ENCODE measurements around the gene PRELP. TPM values are rescaled to one million over a fixed set of nuclear protein-coding genes. Genes with fewer than 3 reads are reported as not detected.
A peak's percentile ranks its signal among the peaks of the same experiment; 100 is the strongest.
"Not testable (repeated sequence)": the region's sequence is repeated elsewhere in the genome, so short reads cannot be mapped to it uniquely, and the experiment has no call there.

PRELP gene
- total RNA-seq, 1 experiment from 2014 or later: 0.13 TPM

DNA sequence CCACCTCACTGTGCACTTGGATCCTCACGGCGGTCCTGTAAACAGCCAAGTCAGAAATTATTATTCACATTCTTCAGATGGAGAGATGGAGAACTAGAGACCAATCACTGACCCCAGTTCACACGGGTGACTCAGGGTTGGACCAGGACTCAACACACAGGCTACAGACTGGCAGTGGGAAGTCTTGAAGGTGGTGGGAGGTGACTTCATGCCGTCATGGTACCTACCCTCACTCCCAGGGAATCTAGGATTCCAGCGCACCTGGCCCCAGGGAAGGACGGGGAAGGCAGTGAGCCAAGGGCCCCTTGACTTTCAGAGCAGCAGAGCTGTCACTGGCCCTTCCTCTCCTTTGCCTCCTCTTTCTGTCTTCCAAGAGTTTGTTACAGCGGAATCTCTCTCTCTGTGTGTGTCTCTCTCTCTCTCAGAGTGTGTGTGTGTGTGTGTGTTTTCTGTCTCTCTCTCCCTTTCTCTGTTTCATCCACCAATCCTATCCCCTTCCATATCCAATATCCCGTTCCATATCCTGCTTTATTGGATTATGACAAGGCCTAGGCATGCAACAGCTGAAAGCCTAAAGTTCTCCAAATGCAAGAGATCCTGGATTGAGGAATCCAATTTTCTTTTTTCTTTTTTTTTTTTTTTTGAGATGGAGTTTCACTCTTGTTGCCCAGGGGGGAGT is 30.1 kb downstream of the PRELP start:
- no peak for DNase-seq (ENCODE audit: low spot score)

DNA sequence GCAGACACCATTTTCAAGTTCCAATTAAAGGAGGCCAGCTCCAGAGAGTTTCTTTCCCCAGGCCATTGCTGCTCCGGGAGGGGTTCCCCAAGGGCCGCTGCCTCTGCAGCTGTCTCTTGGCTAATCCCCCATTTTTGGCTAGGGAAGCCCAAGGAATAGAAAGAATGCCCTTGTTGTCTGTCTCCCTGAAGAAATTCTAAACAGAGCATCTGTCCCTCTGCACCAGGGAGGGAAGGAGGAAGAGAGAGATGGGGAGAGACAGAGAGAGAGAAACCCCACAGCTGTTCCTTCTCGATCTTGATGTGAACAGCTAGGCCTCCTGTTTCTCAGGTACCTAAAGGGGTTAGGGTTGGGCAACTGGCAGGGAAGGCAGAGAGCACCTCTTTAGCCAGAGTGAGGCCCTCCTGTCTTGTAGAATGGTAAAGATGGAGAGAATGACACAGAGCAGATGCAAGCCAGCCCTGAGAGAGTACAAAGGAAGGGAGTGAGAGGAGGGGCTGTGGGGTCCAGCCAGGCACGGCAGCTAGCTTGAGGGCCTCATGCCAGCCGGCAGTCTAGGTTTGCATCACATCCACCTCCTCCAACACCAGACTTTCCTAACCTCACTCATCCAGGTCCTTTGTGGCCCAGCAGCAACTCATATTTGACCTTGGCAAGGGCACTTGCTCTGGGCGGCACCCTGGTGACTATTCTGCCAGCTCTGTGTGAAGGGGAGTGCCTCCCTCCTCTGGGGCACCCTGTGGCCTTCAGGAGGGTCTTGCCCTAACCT is 31.4 kb downstream of the PRELP start:
- DNase-seq (ENCODE audit: low spot score): no peak

DNA sequence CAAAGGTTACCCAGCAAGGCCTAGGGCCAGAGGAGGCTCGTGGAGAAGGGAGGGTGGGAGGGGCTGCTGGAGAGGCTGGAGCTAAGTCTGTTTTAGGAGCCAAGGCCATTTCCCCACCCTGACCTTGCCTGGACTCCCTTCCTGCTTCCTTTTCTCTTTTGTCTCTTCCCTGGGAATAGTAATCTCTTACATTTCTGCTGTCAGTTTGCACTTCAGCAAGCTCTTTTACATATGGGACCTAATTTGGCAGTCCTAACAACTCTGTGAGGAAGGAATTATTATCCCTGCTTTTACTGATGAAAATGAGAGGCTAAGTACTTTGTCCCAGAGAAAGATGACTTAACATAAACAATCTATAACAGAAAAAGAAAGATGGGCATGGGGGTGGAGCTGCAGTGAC is 32.2 kb downstream of the PRELP start:
- no peak for DNase-seq (ENCODE audit: low spot score)

DNA sequence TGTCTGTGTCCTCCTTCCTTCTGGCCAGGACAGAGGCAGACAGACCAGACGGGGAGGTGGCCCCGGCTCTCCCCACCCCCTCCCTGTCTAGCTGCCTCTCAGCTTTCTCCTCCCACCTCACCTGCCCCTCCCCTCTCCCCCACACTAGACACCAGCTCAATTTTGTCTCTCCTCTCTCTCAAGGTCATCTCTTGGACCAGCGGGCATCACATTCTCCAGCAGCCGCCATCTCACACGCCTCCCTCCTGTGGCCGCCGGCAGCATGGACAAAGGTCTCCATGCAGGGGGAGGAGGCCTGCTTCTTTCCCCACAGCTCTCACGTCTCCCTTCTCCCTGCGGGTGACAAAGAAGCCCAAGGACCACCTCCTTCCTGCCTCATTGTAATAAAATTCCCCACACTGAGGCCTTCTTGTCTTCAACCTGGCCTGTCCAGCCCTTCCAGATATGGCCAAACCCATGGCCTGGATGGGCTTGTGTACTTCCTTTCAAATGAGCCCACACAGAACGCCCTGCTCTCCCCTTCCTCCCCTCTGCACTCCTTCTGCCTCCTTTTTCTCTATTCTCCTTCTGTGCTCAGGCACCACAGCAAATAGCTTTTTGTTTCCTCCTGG is 33.0 kb downstream of the PRELP start:
- DNase-seq (ENCODE audit: low spot score): no peak

DNA sequence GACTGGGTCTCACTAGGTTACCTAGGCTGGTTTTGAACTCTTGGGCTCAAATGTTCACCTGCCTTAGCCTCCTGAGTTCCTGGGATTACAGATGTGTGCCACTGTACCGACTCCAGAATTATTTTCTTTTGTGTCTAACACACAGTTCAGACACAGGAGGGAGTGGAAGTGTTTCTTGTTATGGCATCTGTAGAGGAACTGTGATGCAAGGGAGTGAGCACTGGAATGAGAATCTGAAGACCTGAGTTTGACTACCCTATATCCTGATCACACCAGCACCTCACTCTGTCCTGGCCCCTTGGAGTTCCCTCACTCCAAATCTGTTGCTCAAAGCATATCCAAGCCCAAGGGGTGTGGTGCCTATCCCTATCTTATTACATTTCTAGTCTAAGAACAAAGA is 33.5 kb downstream of the PRELP start:
- no peak for DNase-seq (ENCODE audit: low spot score)

DNA sequence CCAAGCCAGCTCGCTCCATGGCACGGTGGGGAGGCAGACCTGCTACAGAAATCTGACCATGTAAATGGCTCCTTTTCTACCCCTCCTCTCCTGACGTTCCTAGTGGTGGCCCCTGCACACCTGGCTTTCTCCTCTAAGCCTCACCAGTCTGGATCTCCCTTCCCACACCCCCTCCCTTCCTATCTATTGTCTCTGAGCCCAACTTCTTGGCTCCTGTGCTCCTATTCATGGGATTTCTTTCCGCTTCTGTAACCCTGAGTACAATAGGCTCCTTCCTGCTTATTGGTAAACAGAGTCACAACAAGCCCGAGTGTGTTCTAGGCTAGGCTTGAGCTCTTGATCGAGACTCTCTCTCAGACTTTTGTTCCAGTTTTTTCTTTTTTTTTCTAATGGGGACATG is 35.9 kb downstream of the PRELP start:
- no peak for DNase-seq (ENCODE audit: low spot score)

DNA sequence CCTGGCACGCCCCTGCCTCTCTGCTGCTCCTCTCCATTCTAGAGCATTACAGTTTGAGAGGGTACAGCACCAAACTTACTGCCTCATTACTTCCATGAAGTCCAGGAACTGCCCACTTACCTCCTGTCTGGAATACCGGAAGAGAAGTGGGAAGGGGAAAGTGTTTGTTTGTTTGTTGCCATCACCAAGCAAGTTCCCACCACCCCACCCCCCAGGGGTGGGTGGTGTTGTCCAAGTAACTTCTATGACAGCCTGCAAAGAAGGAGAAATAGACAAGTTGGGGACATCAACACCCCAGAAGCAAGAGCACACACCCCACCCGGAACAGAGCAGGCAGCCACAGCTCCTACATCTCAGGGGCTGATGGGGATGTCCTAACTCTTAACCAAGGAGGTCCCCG is 36.3 kb downstream of the PRELP start:
- no peak for DNase-seq (ENCODE audit: low spot score)

DNA sequence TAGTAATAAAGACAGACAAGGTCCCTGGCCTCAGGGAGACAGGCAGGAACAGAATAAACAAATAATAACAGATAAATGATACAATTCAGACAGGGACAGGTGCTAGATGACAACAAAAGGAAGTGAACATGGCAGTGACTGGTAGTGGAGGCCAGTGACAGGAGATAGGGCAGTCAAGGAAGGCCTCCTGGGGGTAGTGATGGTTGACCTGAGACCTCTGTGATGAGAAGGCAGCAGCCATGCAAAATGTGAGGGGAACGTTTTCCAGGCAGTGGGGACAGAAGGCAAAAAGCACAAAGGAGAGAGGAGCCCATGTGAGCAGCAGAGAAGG is 36.9 kb downstream of the PRELP start:
- DNase-seq (ENCODE audit: low spot score): no peak

DNA sequence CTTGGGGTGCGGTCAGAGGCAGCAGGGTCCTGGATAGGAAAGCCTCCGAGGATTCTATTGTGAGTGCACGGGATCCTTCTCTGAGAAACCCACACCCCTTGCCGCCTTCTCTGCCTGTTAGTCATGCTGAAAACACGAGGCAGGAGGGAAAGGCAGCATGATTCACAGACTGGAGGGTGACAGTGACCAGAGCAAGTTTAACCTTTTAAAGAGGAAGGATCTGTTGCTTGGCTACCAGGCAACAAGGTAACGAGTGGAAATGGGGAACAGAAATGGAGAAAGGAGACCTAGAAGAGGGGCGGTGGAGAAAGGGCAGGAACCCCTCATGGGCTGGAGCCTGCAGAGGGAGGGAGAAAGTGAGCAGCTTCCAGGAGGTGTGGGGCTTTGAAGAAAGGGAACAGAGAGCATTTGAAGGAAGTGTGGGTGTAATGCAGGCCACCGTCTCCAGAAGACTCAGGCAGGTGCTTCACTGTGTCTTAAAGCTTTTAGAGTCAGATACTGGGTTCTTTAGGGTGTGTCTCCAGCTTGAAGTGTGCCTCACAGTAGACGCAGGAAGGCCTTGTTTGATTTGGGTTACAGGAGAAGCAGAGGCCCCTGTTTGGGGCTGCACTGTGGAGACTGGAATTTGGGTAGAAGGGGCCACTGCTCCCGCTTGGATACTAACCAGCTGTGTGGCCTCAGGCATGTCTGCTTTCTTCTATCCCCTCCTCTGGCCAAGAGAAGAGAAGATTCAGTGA is 37.4 kb downstream of the PRELP start:
- peak; percentile 57 for DNase-seq (ENCODE audit: low spot score)

DNA sequence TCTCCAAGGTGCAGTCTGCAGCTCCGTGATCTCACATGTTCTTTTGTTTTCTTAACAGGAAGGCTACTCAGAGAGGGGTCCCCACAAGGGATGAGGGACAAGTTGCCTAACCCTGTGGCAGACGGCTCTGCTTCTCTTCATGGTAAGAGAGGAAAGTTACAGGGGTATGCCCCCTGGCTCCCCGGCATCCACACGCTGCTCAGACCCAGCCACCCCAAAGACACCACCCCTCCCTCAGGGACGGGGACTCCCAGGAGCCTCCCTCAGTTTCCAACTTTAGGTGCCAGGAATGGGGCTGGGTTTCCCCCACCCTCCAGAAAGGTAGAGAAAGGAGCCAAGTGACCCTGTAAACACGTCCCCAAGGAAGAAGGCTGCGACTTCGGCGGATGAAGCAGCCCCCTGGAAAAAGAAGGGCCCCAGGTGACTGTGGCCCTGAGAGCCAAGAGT is 38.0 kb downstream of the PRELP start:
- DNase-seq (ENCODE audit: low spot score): no peak

DNA sequence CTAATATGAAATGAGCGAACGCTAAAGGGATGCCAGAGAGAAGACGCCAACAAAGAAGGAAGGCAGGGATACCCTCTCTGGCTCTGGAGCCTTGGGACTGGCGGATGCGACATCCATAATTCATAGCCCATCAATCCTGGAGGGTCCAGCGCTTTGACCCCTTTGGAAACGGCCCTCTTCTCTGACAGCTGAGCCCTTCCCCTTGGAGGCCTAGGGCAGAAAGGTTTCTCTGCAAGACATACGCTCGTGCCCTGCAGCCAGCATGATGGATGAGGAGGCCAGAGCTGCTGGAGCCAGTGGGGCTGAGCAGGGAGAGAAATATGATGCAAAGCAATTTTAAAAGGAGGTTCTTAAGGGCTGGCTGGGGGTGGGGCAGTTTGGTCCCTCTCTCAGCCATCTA is 40.6 kb downstream of the PRELP start:
- DNase-seq (ENCODE audit: low spot score): no peak

DNA sequence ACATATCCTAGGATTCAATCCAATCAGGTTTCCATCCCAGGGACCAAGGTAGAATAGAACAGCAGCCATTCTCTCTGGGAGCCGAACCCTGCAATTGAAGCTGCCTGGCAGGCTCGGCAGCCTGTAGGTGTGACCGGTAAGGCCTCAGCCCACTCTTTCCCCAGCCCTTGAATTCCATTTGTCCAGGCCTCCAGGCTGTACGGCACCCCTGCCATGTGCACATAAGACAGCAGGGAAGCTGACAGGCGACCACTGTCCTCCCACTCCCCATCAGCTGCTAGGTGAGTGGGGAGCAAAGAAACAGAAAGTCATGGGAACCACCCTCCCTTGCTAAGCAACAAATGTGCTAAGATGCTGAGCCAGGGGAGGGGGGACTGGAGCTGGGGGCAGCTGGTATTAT is 41.3 kb downstream of the PRELP start:
- no peak for DNase-seq (ENCODE audit: low spot score)

DNA sequence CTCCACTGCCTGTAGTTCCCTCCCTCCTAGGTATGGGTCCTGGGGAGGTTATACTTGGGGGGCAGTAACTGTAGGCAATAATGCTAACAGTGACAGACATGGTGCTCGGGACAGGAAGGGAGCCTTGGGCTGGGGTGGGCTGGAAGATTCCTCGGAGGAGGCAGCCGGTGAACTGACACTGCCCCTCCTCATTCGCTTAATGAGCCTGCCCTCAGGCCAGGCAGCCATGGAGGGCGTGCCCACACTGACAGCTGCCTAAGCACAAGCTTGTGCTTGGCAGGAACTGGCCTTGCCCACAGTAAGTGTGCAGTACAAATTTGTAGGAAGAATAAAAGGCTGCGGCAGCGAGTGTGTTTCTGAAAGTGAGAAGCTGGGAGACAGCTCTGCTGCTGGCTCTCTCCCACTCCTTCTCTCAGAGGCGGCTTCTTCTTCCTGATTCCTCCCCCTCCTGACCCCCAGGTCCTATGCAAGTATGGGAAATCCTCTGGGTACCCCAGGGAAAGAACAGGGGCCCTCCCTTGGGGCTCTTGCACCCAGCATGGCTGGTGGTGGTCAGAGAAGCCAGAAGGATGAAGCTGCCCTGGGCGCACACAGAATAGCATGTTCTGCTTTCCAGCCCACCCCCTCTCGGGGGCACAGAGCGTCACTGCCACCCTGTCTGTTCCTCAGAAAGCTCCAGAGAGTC is 42.0 kb downstream of the PRELP start:
- no peak for DNase-seq (ENCODE audit: low spot score)

DNA sequence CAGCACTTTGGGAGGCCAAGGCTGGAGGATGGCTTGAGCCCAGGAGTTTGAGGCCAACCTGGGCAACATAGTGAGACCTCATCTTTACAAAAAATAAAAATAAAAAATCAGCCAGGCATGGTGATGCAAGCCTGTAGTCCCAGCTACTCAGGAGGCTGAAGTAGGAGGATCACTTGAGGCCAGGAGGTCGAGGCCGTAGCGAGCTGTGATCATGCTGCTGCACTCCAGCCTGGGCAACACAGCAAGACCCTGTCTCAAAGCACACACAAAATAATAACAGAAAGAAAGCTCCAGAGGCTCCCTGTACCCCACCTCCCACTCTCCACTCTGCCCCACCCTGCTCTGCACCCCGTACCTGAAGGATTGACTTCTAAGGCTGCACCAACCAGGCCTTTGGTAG is 42.5 kb downstream of the PRELP start:
- DNase-seq (ENCODE audit: low spot score): not testable (repeated sequence)

DNA sequence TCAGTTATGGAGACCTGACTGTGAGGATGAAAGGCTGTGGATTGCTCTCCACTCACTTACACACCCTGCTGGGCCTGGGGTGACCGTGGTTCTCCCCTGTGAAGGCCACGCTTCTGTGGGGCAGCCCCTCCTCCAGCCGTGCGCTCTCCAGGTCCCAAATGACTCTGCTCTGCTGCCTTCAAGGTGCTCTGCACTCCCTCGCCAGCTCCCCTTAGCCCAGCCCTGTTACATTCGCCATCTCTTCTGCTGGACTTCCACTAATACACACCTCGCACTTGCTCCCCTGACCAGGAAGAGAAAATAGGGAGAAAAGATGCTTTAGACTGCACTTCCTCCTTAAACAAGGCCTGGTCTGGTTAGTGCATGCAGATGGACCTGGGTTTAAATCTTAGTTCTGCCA is 42.9 kb downstream of the PRELP start:
- no peak for DNase-seq (ENCODE audit: low spot score)

DNA sequence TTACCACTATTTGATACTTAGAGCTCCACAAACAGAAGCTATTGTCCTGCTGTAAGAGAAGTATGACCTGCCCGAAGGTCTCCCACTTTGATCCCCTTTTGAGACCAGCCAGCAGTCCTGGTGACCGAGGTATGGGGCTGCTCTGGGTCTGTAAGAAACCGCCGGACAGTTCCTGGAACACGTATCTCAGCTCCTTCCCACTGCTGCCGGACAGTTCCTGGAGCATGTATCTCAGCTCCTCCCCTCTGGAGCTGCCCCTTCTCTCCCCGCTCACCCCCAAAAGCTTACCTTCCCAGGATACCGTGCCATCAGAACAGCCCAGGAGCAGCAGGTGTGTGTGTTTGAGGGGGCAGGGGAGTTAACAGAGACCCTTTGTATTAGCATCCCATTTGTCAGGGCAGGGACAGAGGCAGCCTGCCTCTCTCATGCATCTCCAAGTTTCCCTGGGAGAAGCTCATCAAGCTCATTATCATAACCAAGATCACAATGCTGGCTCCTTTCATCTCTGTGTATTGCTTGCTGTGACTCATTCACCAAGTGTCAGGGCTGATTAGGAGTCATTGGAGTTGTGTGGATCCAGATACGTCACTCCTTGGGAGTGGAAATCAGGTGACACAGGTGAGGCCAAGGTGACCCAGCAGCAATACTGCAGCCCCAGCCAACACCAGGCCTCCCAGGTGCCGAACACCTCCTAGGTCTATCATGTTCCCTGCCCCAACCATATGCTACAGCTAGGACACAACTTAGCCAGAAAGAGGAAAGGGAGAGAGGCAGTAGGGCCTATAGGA is 43.6 kb downstream of the PRELP start:
- DNase-seq (ENCODE audit: low spot score): peak; percentile 49

DNA sequence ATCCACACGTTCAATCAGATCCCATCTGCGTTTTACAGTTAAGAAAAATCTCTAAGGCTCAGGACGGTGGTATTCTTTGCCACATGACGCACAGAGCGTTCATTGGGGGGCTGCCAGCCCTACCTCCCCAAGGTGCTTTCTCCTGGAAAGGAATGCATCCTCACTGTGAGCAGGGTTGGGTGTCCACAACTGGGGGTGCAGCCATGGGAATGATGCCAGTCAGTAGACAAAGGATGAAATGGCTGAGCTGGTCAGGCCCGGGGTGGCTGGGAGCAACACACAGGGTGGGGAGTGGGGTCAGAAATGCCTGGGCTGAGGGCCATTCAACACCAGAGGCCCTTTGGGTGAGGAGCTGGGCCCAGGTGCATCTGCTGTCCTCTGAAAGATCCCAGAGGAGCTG is 44.3 kb downstream of the PRELP start:
- no peak for DNase-seq (ENCODE audit: low spot score)

DNA sequence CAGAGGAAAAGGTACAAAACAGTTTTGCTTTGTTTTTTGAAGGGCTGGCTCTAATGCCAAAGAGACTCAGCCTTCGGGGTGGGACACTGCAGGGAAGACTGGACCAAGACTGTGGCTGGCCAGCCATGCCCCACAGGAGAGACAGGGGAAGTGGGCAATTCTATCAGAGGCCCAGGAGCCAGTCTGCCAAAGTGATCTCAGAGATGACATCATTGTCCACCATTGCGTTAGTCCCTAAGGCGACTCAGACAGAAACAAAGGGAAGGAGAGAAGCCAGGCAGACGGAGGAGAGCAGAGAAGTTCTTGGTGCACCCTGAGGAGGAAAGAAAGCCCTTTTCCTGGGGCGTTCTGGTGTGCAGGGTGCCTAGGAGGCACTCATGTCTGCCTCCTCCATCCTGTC is 44.7 kb downstream of the PRELP start:
- no peak for DNase-seq (ENCODE audit: low spot score)

DNA sequence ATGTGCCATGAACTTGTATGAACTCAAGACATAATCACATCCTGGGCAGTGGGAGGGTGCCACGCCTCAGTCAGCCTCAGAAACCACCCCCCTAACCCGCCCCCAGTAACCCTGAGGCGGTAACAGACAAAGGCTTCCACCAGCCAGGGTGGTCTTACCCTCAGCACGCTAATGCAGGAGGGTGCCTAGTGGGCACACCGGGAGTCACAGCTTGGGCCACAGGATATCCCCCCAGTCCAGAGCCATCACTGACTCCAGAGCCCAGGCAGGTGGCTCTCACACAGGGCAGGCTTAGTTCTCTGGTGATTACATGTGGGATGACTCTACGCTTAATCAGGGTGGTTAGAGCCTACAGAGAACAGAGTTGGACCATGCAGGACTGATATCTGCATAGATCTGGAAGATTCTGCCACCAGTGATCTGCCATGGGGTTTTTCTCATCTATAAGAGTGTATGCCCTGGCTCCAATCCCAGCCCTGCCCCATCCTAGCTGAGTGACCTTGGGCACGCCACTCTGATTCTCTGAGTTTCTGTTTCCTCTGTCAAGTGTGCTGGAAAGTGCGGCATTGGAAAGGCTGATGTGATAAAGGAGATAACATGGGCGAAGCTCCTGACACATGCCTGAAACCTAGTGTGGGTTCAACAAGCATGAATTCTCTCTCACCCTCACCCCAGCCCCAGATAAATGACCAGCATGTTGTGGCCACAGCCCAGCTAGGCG is 45.6 kb downstream of the PRELP start:
- peak; percentile 22 for DNase-seq (ENCODE audit: low spot score)

DNA sequence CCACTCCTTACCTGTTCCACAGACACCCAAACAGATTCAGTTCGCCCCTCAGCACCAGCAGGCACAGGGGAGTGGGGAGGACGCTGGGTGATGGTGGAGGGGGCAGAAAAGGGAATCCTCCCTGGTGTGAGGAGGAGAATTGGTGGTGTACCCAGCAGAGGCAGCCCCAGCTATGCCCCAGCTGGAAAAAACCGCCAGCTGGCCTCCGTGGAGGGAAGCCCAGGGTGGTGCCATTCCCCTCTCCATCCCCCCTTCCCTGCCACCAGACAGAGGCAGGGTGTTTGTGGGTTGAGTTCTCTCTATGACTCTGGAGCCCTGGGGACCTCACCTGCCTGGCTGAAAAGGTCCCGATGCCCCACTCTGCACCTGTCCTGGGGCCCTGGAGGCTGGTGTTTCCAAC is 46.2 kb downstream of the PRELP start:
- DNase-seq (ENCODE audit: low spot score): no peak

All from HT-29 (cell line).